ENCODE measurements around the gene BEND7. TPM values are rescaled to one million over a fixed set of nuclear protein-coding genes. Genes with fewer than 3 reads are reported as not detected.

The BEND7 gene
- polyA plus RNA-seq, 1 of the 3 experiments (the other 2 are of a cell fraction) = 9.2 TPM

DNA sequence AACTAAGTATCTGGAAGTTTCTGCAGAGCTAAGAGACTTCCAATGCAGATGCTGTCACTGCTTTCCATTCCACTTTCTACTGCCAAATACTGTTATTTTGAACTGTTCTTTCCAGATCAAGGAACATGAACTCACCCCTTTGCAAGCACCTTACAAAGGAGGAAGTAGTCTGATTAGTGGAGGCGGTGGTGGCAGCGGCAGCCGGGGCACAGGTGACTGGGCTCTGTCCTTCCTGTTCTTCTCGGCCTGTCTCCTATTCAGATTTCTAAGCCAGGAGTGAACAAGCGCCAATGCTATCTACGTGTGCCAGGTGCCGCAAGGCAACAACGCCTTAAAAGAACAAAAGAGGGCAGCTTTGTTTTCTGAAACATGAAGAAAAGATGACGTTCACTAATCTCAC is 44.9 kb downstream of the BEND7 start:
- Histone ChIP-seq H3K9ac (no peak overlapping the region), H3K4me2 (no peak overlapping the region), H3K4me1 (ENCODE audit: control insufficient read depth in 1 of 2, insufficient read depth in 2 of 2, low read depth in 1 of 2, low read length in 1 of 2) (no peaks in the 10 kb centered on the region; a peak in 1 of 4 replicates), H3K27ac (ENCODE audit: low read depth in 2 of 2, low read length in 1 of 2) (no peak overlapping the region), H3K9me3 (no peaks in the 10 kb centered on the region), H3K9me2 (no peaks in the 10 kb centered on the region), H3K4me3 (ENCODE audit: low read depth in 2 of 2, low read length in 1 of 2) (no peak overlapping the region), H3K36me3 (replicated peaks in 1 of 2; ENCODE audit: control insufficient read depth in 1 of 2, insufficient read depth in 2 of 2, low read length in 1 of 2) (peaks cover 0 to 9% of the 10 kb centered on the region in 2 experiments), H3F3A (replicated peaks; ENCODE audit: insufficient read depth) (no peaks in the 10 kb centered on the region), H3K79me2 (ENCODE audit: insufficient read depth) (no peaks in the 10 kb centered on the region), H2AFZ (ENCODE audit: low read depth) (no peak overlapping the region), H3K27me3 (ENCODE audit: insufficient read depth) (no peaks in the 10 kb centered on the region), H4K20me1 (ENCODE audit: insufficient read depth) (no peaks in the 10 kb centered on the region)
- ChIA-PET CTCF (interaction anchor here (0.9 to 1.2 kb wide), 2 partner anchors 10 to 44 kb away, joined by 3 read pairs; no protein-coding TSS in a partner anchor), POLR2A (no interaction called here)
- DNase-seq = no peak
- TF ChIP-seq USF2 (IDR thresholded peaks at IDR 0.05; ENCODE audit: borderline replicate concordance, low read depth, low read length) (no peak), SMC3 (IDR thresholded peaks at IDR 0.05; ENCODE audit: low read depth, low read length) (no peak), FOXM1 (IDR thresholded peaks at IDR 0.05; ENCODE audit: low read depth) (no peak), MAX (IDR thresholded peaks at IDR 0.05; ENCODE audit: low read depth) (no peak), ELF1 (IDR thresholded peaks at IDR 0.05) (no peak), JUND (IDR thresholded peaks at IDR 0.05) (no peak), GABPA (IDR thresholded peaks at IDR 0.05; ENCODE audit: low read depth) (no peak), NRF1 (IDR thresholded peaks at IDR 0.05; ENCODE audit: low read depth, low read length) (no peak), RCOR1 (IDR thresholded peaks at IDR 0.05; ENCODE audit: low read length) (no peak), RFX5 (IDR thresholded peaks at IDR 0.05; ENCODE audit: low read length) (no peak), REST (IDR thresholded peaks at IDR 0.05; ENCODE audit: low read depth, low read length) (no peak), RAD21 (IDR thresholded peaks at IDR 0.05; ENCODE audit: low read length) (no peak), TCF12 (IDR thresholded peaks at IDR 0.05) (no peak), MEF2A (IDR thresholded peaks at IDR 0.05; ENCODE audit: borderline replicate concordance, low read depth) (no peak)
- TF ChIP-seq, protein P1, sequence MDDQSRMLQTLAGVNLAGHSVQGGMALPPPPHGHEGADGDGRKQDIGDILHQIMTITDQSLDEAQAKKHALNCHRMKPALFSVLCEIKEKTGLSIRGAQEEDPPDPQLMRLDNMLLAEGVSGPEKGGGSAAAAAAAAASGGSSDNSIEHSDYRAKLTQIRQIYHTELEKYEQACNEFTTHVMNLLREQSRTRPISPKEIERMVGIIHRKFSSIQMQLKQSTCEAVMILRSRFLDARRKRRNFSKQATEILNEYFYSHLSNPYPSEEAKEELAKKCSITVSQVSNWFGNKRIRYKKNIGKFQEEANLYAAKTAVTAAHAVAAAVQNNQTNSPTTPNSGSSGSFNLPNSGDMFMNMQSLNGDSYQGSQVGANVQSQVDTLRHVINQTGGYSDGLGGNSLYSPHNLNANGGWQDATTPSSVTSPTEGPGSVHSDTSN (IDR thresholded peaks at IDR 0.05) = no peak
- WGBS (ENCODE audit: low lambda C conversion rate) = 93% methylated on average over 9 of the region's 9 CpGs
